Right forelimb (tissue), 1 donor: Measurements from ENCODE around the gene MYLK4.

Source experiments
- DNase-seq: peaks from one replicate; pipeline ENCODE4 v3.0.0-alpha.2; 2018

Gene MYLK4

GRCh38 chr6:2624177-2624576 is 126.5 kb downstream of the MYLK4 start:
- DNase-seq = no peak

- DNase-seq = no peak
These were observed 127.4 kb downstream of the MYLK4 start for GRCh38 chr6:2623295-2623694.

- DNase-seq = no peak
These were observed 128.1 kb downstream of the MYLK4 start for GRCh38 chr6:2622671-2623070.

- no peak for DNase-seq
These were observed 131.1 kb downstream of the MYLK4 start for GRCh38 chr6:2619651-2620050.

- no peak for DNase-seq
These were observed 133.0 kb downstream of the MYLK4 start for GRCh38 chr6:2617729-2618128.

GRCh38 chr6:2616811-2617210 is 133.9 kb downstream of the MYLK4 start:
- no peak for DNase-seq

- no peak for DNase-seq
These were observed 135.5 kb downstream of the MYLK4 start for GRCh38 chr6:2615251-2615650.

- DNase-seq = no peak
These were observed 135.9 kb downstream of the MYLK4 start for GRCh38 chr6:2614846-2615245.

- DNase-seq = no peak
These were observed 136.6 kb downstream of the MYLK4 start for GRCh38 chr6:2614155-2614554.
